IMR-90 (cell line): ENCODE data around the gene VMAC. TPM values are rescaled to one million over a fixed set of nuclear protein-coding genes. Genes with fewer than 3 reads are reported as not detected.

Experiments
- ATAC-seq: fragments of 200-7000 bp; cut with Tn5 transposase; 2 replicates; pipeline ENCODE4 v1.9.1; 2020; ENCODE audit warnings: low read depth, mild to moderate bottlenecking, moderate library complexity
- BruUV-seq: library from RNA; stranded (reverse); fragments of 400-500 nt; replicated peaks from 2 replicates; lab custom pipeline; 2021; lab: Mats Ljungman, UMichigan
- CTCF ChIA-PET: fragments of 300-600 bp; formaldehyde crosslinking; extraction: SDS; loops from one replicate; lab custom pipeline; 2021; ENCODE audit warnings: antibody characterized with exemption; lab: Yijun Ruan, JAX
- POLR2A ChIA-PET: fragments of 300-600 bp; sonication (Branson Sonifier 250); formaldehyde crosslinking; loops from one replicate; lab custom pipeline; 2022; ENCODE audit warnings: antibody characterized with exemption; ENCODE audit not compliant: unreplicated experiment; lab: Charles Lee
- DNase-seq: peaks from one replicate; pipeline ENCODE4 v3.0.0; 2013
- H2AFZ ChIP-seq: replicated peaks from 2 replicates; pipeline ENCODE3; 2013; ENCODE audit warnings: low read length, mild to moderate bottlenecking; ENCODE audit not compliant: poor library complexity
- H2AK5ac ChIP-seq: 2 replicates; pipeline ENCODE4 v1.6.1; 2013; ENCODE audit warnings: low read depth, low read length, inconsistent platforms
- H2AK9ac ChIP-seq: replicated peaks from 2 replicates; pipeline ENCODE3; 2013; ENCODE audit warnings: mild to moderate bottlenecking, low read depth, low read length, moderate library complexity; ENCODE audit not compliant: poor library complexity
- H2BK120ac ChIP-seq: 2 replicates; pipeline ENCODE4 v1.6.1; 2013; ENCODE audit warnings: low read depth, low read length, inconsistent platforms
- H2BK15ac ChIP-seq: 3 replicates; pipeline ENCODE4 v1.6.1; 2013; ENCODE audit warnings: low read depth, low read length, inconsistent platforms
- H2BK20ac ChIP-seq: 2 replicates; pipeline ENCODE4 v1.6.1; 2013; ENCODE audit warnings: low read depth, mild to moderate bottlenecking, inconsistent platforms, low read length, moderate library complexity
- H2BK5ac ChIP-seq: 2 replicates; pipeline ENCODE4 v1.6.1; 2013; ENCODE audit warnings: mild to moderate bottlenecking, low read depth, low read length, inconsistent platforms; ENCODE audit not compliant: poor library complexity, severe bottlenecking
- H3K14ac ChIP-seq: replicated peaks from 2 replicates; pipeline ENCODE4 v1.6.1; 2013; ENCODE audit warnings: low read depth, low read length, inconsistent platforms
- H3K18ac ChIP-seq: 2 replicates; pipeline ENCODE4 v1.6.1; 2013; ENCODE audit warnings: low read depth, low read length, control low read depth
- H3K23ac ChIP-seq: 2 replicates; pipeline ENCODE4 v1.6.1; 2013; ENCODE audit warnings: low read depth, low read length, inconsistent platforms
- H3K27ac ChIP-seq: 2 replicates; pipeline ENCODE4 v1.5.1; 2013; ENCODE audit warnings: mild to moderate bottlenecking, control low read depth, low read length; ENCODE audit not compliant: insufficient read depth
- H3K27me3 ChIP-seq: 2 replicates; pipeline ENCODE4 v1.6.1; 2013; ENCODE audit warnings: low read length; ENCODE audit not compliant: control insufficient read depth, insufficient read depth
- H3K36me3 ChIP-seq: 2 replicates; pipeline ENCODE4 v1.6.1; 2013; ENCODE audit warnings: low read length, mixed read lengths; ENCODE audit not compliant: control insufficient read depth, insufficient read depth
- H3K4ac ChIP-seq: 2 replicates; pipeline ENCODE4 v1.6.1; 2013; ENCODE audit warnings: low read depth, low read length, inconsistent platforms
- H3K4me1 ChIP-seq: 2 replicates; pipeline ENCODE4 v1.6.1; 2013; ENCODE audit warnings: low read length, mixed read lengths; ENCODE audit not compliant: control insufficient read depth, insufficient read depth
- H3K4me2 ChIP-seq: 2 replicates; pipeline ENCODE4 v1.6.1; 2013; ENCODE audit warnings: low read depth, mild to moderate bottlenecking, control low read depth, low read length, moderate library complexity
- H3K4me3 ChIP-seq: 2 replicates; pipeline ENCODE4 v1.5.1; 2013; ENCODE audit warnings: low read depth, mild to moderate bottlenecking, control low read depth, low read length, moderate library complexity; ENCODE audit not compliant: insufficient read depth
- H3K56ac ChIP-seq: 2 replicates; pipeline ENCODE4 v1.6.1; 2013; ENCODE audit warnings: low read length, inconsistent platforms; ENCODE audit not compliant: insufficient read depth; ENCODE audit errors: extremely low read depth
- H3K79me1 ChIP-seq, 2 experiments: 2 replicates each; pipeline ENCODE4 v1.6.1; 2013; ENCODE audit warnings: low read length in 2 of 2, inconsistent platforms in 1 of 2, low read depth in 1 of 2
- H3K9ac ChIP-seq: 2 replicates; pipeline ENCODE4 v1.6.1; 2013; ENCODE audit warnings: low read depth, low read length, control low read depth
- H3K9me1 ChIP-seq: 2 replicates; pipeline ENCODE4 v1.6.1; 2013; ENCODE audit warnings: low read length, inconsistent platforms; ENCODE audit not compliant: insufficient read depth
- H3K9me3 ChIP-seq: 2 replicates; pipeline ENCODE4 v1.6.1; 2013; ENCODE audit warnings: low read length; ENCODE audit not compliant: control insufficient read depth, insufficient read depth
- H4K20me1 ChIP-seq: 2 replicates; pipeline ENCODE4 v1.6.1; 2013; ENCODE audit warnings: low read length, inconsistent platforms; ENCODE audit not compliant: insufficient read depth
- H4K5ac ChIP-seq: 2 replicates; pipeline ENCODE4 v1.6.1; 2013; ENCODE audit warnings: mild to moderate bottlenecking, low read depth, low read length, control low read depth
- H4K8ac ChIP-seq, 2 experiments: 2 replicates each; pipeline ENCODE4 v1.6.1; 2013; ENCODE audit warnings: low read depth in 2 of 2, low read length in 2 of 2, control low read depth in 1 of 2, inconsistent platforms in 1 of 2
- H4K91ac ChIP-seq: 2 replicates; pipeline ENCODE4 v1.6.1; 2013; ENCODE audit warnings: low read depth, low read length, inconsistent platforms; ENCODE audit not compliant: insufficient read depth
- BHLHE40 ChIP-seq: fragments of 150-350 bp; IDR thresholded peaks from 2 replicates; pipeline ENCODE4 v1.6.1; 2016; ENCODE audit warnings: mild to moderate bottlenecking, low read depth, low read length
- CEBPB ChIP-seq: IDR thresholded peaks from 2 replicates; pipeline ENCODE4 v1.6.1; 2012; ENCODE audit warnings: low read depth, low read length, improper control_type of control experiment
- CHD1 ChIP-seq: IDR thresholded peaks from 2 replicates; pipeline ENCODE4 v1.6.1; 2012; ENCODE audit warnings: low read depth, low read length, improper control_type of control experiment
- FOS ChIP-seq: fragments of 150-350 bp; IDR thresholded peaks from 2 replicates; pipeline ENCODE4 v1.6.1; 2016; ENCODE audit warnings: low read depth, low read length
- MAFK ChIP-seq: IDR thresholded peaks from 2 replicates; pipeline ENCODE4 v1.6.1; 2012; ENCODE audit warnings: low read depth, low read length, improper control_type of control experiment
- MAZ ChIP-seq: IDR thresholded peaks from 2 replicates; pipeline ENCODE4 v1.6.1; 2012; ENCODE audit warnings: low read depth, mild to moderate bottlenecking, low read length, improper control_type of control experiment, moderate library complexity, borderline replicate concordance
- MXI1 ChIP-seq: IDR thresholded peaks from 2 replicates; pipeline ENCODE4 v1.6.1; 2012; ENCODE audit warnings: low read depth, mild to moderate bottlenecking, low read length, moderate library complexity, borderline replicate concordance
- NFE2L2 ChIP-seq: fragments of 150-350 bp; IDR thresholded peaks from 2 replicates; pipeline ENCODE4 v1.6.1; 2016; ENCODE audit warnings: low read depth, mild to moderate bottlenecking, low read length
- POLR2A ChIP-seq: IDR thresholded peaks from 2 replicates; pipeline ENCODE4 v1.6.1; 2012; ENCODE audit warnings: mild to moderate bottlenecking, low read depth, low read length
- RAD21 ChIP-seq: IDR thresholded peaks from 2 replicates; pipeline ENCODE4 v1.6.1; 2012; ENCODE audit warnings: low read length, improper control_type of control experiment
- RCOR1 ChIP-seq: IDR thresholded peaks from 2 replicates; pipeline ENCODE4 v1.6.1; 2012; ENCODE audit warnings: mild to moderate bottlenecking, low read length, improper control_type of control experiment; ENCODE audit not compliant: insufficient replicate concordance
- RFX5 ChIP-seq: IDR thresholded peaks from 2 replicates; pipeline ENCODE4 v1.8.0; 2012; ENCODE audit warnings: low read depth, mild to moderate bottlenecking, low read length, moderate library complexity
- SMC3 ChIP-seq: fragments of 150-350 bp; IDR thresholded peaks from 2 replicates; pipeline ENCODE4 v1.6.1; 2016; ENCODE audit warnings: low read depth, mild to moderate bottlenecking, antibody characterized with exemption, low read length, moderate library complexity
- USF2 ChIP-seq: fragments of 150-350 bp; IDR thresholded peaks from 2 replicates; pipeline ENCODE4 v1.6.1; 2017; ENCODE audit warnings: mild to moderate bottlenecking, antibody characterized with exemption, low read length, low read depth
- whole genome bisulfite sequencing, 2 experiments: methylation state at CpG; one replicate each; pipeline versions ENCODE4 v1.1.5 to v1.1.7; 2013; ENCODE audit warnings: missing lambda C conversion rate in 2 of 2; ENCODE audit not compliant: insufficient read length in 1 of 2; ENCODE audit errors: extremely low coverage in 2 of 2; 5-methylcytosine and 5-hydroxymethylcytosine counted together
- dilution Hi-C: fragments of 300-500 bp; cut with HindIII; formaldehyde crosslinking; loops from one replicate; pipeline ENCODE4 v1.14.3; 2018; ENCODE audit warnings: low sequenced_read_pairs; ENCODE audit not compliant: unreplicated experiment
- in situ Hi-C: fragments of 300-500 bp; cut with MboI; formaldehyde crosslinking; loops from 3 replicates; pipeline ENCODE4 v1.14.3; 2019; ENCODE audit warnings: low sequenced_read_pairs, inconsistent platforms, mixed read lengths
- intact Hi-C: fragments of 100-400 bp; cut with micrococcal nuclease; formaldehyde crosslinking; loops from 2 replicates; pipeline ENCODE4 v1.10.0; 2022
- polyA plus RNA-seq, 3 experiments: library from polyadenylated mRNA; depleted of rRNA; stranded (reverse); fragments of >200 nt; gene quantifications; 2 replicates each; pipeline ENCODE4 v1.2.3, GENCODE V29; 2012; ENCODE audit warnings: low replicate concordance in 1 of 3
- total RNA-seq: library from RNA; depleted of rRNA; stranded (reverse); fragments of >200 nt; gene quantifications from 2 replicates; pipeline ENCODE4 v1.2.3, GENCODE V29; 2012
- TF ChIP-seq, protein P1 (sequence below): conservative IDR thresholded peaks from 2 replicates; pipeline ENCODE4 v1.5.1; 2012; ENCODE audit warnings: mild to moderate bottlenecking, low read depth, low read length, improper control_type of control experiment
- TF ChIP-seq, protein P2 (sequence below): fragments of 150-350 bp; IDR thresholded peaks from 2 replicates; pipeline ENCODE4 v1.6.1; 2016; ENCODE audit warnings: low read depth, mild to moderate bottlenecking, low read length, moderate library complexity, borderline replicate concordance

The VMAC gene
- total and polyA plus RNA-seq, 2 of the 4 experiments (the other 2 are of a cell fraction): 1.4 to 3.1 TPM

DNA sequence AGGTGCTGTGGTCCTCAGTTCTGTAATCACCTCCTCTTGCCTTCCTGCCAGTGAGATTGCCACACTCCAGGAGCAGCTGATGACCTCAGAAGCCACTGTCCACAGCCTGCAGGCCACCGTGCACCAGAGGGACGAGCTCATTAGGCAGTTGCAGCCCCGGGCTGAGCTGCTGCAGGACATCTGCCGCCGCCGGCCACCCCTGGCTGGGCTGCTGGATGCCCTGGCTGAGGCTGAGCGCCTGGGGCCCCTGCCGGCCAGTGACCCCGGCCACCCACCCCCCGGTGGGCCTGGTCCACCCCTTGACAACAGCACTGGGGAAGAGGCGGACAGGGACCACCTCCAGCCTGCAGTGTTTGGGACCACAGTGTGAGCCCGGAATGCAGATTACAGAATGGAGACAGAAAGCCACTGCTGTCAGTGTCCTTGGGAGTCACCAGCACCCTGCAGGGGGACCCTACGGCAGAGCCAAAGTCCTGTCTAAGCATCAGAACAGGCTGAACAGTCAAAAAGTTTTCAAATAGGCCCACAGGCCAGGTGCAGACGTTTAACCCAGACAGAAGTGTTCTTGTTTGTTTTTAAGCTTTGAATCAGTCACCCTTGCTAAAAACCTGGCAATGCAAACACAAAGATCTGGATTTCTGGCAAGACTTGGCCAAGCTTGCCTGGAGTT is 4.2 kb downstream of the VMAC start:
- H3K9me3 ChIP-seq: no peaks in the 10 kb centered on the region
- H3K23ac ChIP-seq: no peak overlapping the region
- no peak overlapping the region for H2BK120ac ChIP-seq
- no peak overlapping the region for H2BK15ac ChIP-seq
- no peak overlapping the region for H4K8ac ChIP-seq
- no peak overlapping the region for H3K14ac ChIP-seq
- WGBS, 2 experiments: 73% methylated on average over 10 of the region's 14 CpGs; no CpG with 5 or more reads in 1 of the 2 experiments
- BruUV-seq: no TSS peak
- H3K4me3 ChIP-seq: no peak overlapping the region
- peaks cover 5% of the 10 kb centered on the region; the same call in 1 of the 2 replicates for H4K20me1 ChIP-seq
- intact Hi-C loops (no loop called here), dilution Hi-C loops (no loop called here), in situ Hi-C loops (no loop called here)
- no peak overlapping the region for H3K4me2 ChIP-seq
- ChIA-PET CTCF (no interaction called here), POLR2A (no interaction called here)
- H3K18ac ChIP-seq: no peak overlapping the region
- H3K4me1 ChIP-seq: peaks cover 2% of the 10 kb centered on the region; the same call in 1 of the 2 replicates
- no peak overlapping the region for H3K9ac ChIP-seq
- no peak overlapping the region for H4K91ac ChIP-seq
- no peak overlapping the region for H2AK5ac ChIP-seq
- H3K9me1 ChIP-seq: peaks cover 4% of the 10 kb centered on the region; the same call in 1 of the 2 replicates
- no peak overlapping the region for H3K27ac ChIP-seq
- H3K4ac ChIP-seq: no peak overlapping the region
- H4K5ac ChIP-seq: no peak overlapping the region
- H3K36me3 ChIP-seq: peaks cover 13% of the 10 kb centered on the region; the same call in 1 of the 2 replicates
- TF ChIP-seq RFX5 (no peak), MAZ (no peak), BHLHE40 (no peak), CEBPB (no peak), NFE2L2 (no peak), MXI1 (no peak), USF2 (no peak), POLR2A (no peak), SMC3 (no peak), CHD1 (no peak), FOS (no peak), MAFK (no peak), RCOR1 (no peak), RAD21 (no peak)
- TF ChIP-seq, protein P1, sequence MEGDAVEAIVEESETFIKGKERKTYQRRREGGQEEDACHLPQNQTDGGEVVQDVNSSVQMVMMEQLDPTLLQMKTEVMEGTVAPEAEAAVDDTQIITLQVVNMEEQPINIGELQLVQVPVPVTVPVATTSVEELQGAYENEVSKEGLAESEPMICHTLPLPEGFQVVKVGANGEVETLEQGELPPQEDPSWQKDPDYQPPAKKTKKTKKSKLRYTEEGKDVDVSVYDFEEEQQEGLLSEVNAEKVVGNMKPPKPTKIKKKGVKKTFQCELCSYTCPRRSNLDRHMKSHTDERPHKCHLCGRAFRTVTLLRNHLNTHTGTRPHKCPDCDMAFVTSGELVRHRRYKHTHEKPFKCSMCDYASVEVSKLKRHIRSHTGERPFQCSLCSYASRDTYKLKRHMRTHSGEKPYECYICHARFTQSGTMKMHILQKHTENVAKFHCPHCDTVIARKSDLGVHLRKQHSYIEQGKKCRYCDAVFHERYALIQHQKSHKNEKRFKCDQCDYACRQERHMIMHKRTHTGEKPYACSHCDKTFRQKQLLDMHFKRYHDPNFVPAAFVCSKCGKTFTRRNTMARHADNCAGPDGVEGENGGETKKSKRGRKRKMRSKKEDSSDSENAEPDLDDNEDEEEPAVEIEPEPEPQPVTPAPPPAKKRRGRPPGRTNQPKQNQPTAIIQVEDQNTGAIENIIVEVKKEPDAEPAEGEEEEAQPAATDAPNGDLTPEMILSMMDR: no peak
- TF ChIP-seq, protein P2, sequence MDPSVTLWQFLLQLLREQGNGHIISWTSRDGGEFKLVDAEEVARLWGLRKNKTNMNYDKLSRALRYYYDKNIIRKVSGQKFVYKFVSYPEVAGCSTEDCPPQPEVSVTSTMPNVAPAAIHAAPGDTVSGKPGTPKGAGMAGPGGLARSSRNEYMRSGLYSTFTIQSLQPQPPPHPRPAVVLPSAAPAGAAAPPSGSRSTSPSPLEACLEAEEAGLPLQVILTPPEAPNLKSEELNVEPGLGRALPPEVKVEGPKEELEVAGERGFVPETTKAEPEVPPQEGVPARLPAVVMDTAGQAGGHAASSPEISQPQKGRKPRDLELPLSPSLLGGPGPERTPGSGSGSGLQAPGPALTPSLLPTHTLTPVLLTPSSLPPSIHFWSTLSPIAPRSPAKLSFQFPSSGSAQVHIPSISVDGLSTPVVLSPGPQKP: no peak
- H2AFZ ChIP-seq: no peak overlapping the region
- H2BK5ac ChIP-seq: no peak overlapping the region
- no peak overlapping the region for H2BK20ac ChIP-seq
- no peak overlapping the region for H3K56ac ChIP-seq
- ATAC-seq (no peak), DNase-seq (no peak)
- H3K27me3 ChIP-seq: no peaks in the 10 kb centered on the region
- peaks cover 0 to 15% of the 10 kb centered on the region in 2 experiments; a peak in 2 of 4 replicates for H3K79me1 ChIP-seq
- no peak overlapping the region for H2AK9ac ChIP-seq
